Retinal pigment epithelial cell (primary cell): ENCODE results near the gene ARHGEF17.
A peak's percentile ranks its signal among the peaks of the same experiment; 100 is the strongest.

ENCODE experiments used
- DNase-seq: peaks from one replicate; pipeline ENCODE4 v3.0.0-alpha.2; 2010; ENCODE audit warnings: low read depth
- H3K4me3 ChIP-seq: 2 replicates; pipeline ENCODE4 v1.5.1; 2011; ENCODE audit warnings: mild to moderate bottlenecking, low read length, control low read depth, moderate library complexity
- CTCF ChIP-seq: conservative IDR thresholded peaks from 2 replicates; pipeline ENCODE4 v1.5.1; 2011; ENCODE audit warnings: low read depth, low read length, control low read depth, inconsistent platforms

ARHGEF17 gene

GRCh38 chr11:73382747-73383146 is 74.7 kb downstream of the ARHGEF17 start:
- TF ChIP-seq CTCF: no peak
- DNase-seq: no peak
- H3K4me3 ChIP-seq: no peak overlapping the region

- DNase-seq: no peak
- H3K4me3 ChIP-seq: no peak overlapping the region
- peak; percentile 34 for TF ChIP-seq CTCF
Measured at GRCh38 chr11:73383249-73384124, 75.4 kb downstream of the ARHGEF17 start.

- no peak for TF ChIP-seq CTCF
Measured at GRCh38 chr11:73384125-73384441, 76.0 kb downstream of the ARHGEF17 start.

GRCh38 chr11:73384531-73384871 is 76.4 kb downstream of the ARHGEF17 start:
- DNase-seq: no peak
- no peak for TF ChIP-seq CTCF

More at GRCh38 chr11:73384125-73384441, 76.0 kb downstream of the ARHGEF17 start:
- no peak for DNase-seq
- H3K4me3 ChIP-seq: no peak overlapping the region

GRCh38 chr11:73384872-73385689 is 77.0 kb downstream of the ARHGEF17 start:
- no peak for TF ChIP-seq CTCF
- no peak overlapping the region for H3K4me3 ChIP-seq
- DNase-seq: no peak

More at GRCh38 chr11:73384531-73384871, 76.4 kb downstream of the ARHGEF17 start:
- no peak overlapping the region for H3K4me3 ChIP-seq

- no peak for DNase-seq
- H3K4me3 ChIP-seq: no peak overlapping the region
- no peak for TF ChIP-seq CTCF
Measured at GRCh38 chr11:73386016-73386415, 77.9 kb downstream of the ARHGEF17 start.

GRCh38 chr11:73386546-73386945 is 78.5 kb downstream of the ARHGEF17 start:
- no peak overlapping the region for H3K4me3 ChIP-seq
- no peak for DNase-seq
- no peak for TF ChIP-seq CTCF
